OCI-LY3 (cell line): Measurements from ENCODE around the gene PRKACB.

Experiments
- H2AFZ ChIP-seq: fragments of 200-600, 300-600 bp; shearing (Covaris generic); 2 replicates; pipeline ENCODE4 v1.6.0; 2014; ENCODE audit warnings: antibody characterized with exemption, low read depth, low read length
- H3K27ac ChIP-seq: fragments of 200-600, 300-600 bp; sonication (generic); 2 replicates; pipeline ENCODE4 v1.5.1; 2014; ENCODE audit warnings: mild to moderate bottlenecking, low read length, moderate library complexity, mixed read lengths
- H3K27me3 ChIP-seq: fragments of 200-600, 300-600 bp; sonication (generic); 2 replicates; pipeline ENCODE4 v1.6.1; 2014; ENCODE audit warnings: low read depth, low read length, mixed read lengths
- H3K36me3 ChIP-seq: fragments of 200-600, 300-600 bp; sonication (generic); replicated peaks from 2 replicates; pipeline ENCODE3; 2014; ENCODE audit warnings: low read depth, low read length, mixed read lengths
- H3K4me1 ChIP-seq: fragments of 300-600, 200-600 bp; sonication (generic); 2 replicates; pipeline ENCODE4 v1.6.1; 2014; ENCODE audit warnings: low read length, mixed read lengths
- H3K4me2 ChIP-seq: fragments of 200-600, 300-600 bp; sonication (generic); 2 replicates; pipeline ENCODE4 v1.6.1; 2014; ENCODE audit warnings: low read length, mixed read lengths
- H3K4me3 ChIP-seq: fragments of 300-600, 200-600 bp; sonication (generic); 2 replicates; pipeline ENCODE4 v1.5.1; 2014; ENCODE audit warnings: antibody characterized with exemption, mild to moderate bottlenecking, low read length, moderate library complexity
- H3K79me2 ChIP-seq: fragments of 300-600, 200-600 bp; shearing (Covaris generic); 2 replicates; pipeline ENCODE4 v1.6.1; 2014; ENCODE audit warnings: mild to moderate bottlenecking, low read length, mixed read lengths
- H3K9ac ChIP-seq: fragments of 300-600, 200-600 bp; shearing (Covaris generic); 2 replicates; pipeline ENCODE4 v1.6.0; 2014; ENCODE audit warnings: mild to moderate bottlenecking, low read length, moderate library complexity
- H3K9me3 ChIP-seq: fragments of 200-600, 300-600 bp; shearing (Covaris generic); 2 replicates; pipeline ENCODE4 v1.6.1; 2014; ENCODE audit warnings: low read length, mixed read lengths; ENCODE audit not compliant: insufficient read depth
- H4K20me1 ChIP-seq: fragments of 200-600, 300-600 bp; sonication (generic); 2 replicates; pipeline ENCODE4 v1.6.1; 2016; ENCODE audit warnings: low read length, mixed read lengths; ENCODE audit not compliant: insufficient read depth
- CTCF ChIP-seq: fragments of 200-600, 300-600 bp; sonication (generic); IDR thresholded peaks from 2 replicates; pipeline ENCODE4 v1.5.1; 2014; ENCODE audit warnings: antibody characterized with exemption, low read length, low read depth
- EZH2phosphoT487 ChIP-seq: fragments of 200-600 bp; shearing (Covaris generic); IDR thresholded peaks from 2 replicates; pipeline ENCODE4 v1.6.1; 2018; ENCODE audit warnings: antibody characterized with exemption, mixed run types, low read depth

Gene PRKACB

DNA sequence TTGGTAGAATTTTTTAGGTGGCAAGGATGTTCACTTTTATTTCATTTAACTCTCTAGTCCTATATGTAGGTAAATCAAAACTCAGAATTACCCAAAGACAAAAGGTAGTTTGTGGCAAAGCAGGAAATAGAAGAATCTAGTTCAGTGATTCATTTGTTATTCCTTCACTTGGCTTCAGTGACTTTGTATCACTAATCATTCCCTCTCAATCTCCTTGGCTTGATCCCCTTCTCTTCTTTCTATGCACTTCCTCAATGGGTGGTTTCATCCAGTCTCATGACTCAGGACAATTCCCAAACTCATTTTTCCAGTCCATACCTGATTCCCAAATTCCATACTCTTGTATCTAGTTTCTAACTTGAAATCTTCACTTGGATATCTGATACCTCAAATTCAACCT lies 64.9 kb downstream of the PRKACB start:
- no peak overlapping the region for H3K4me3 ChIP-seq
- no peak overlapping the region for H3K27ac ChIP-seq
- TF ChIP-seq EZH2phosphoT487: no peak
- TF ChIP-seq CTCF: no peak
- no peak overlapping the region for H3K4me2 ChIP-seq
- H3K4me1 ChIP-seq: peaks cover 11% of the 10 kb centered on the region
- no peaks in the 10 kb centered on the region for H3K27me3 ChIP-seq
- no peaks in the 10 kb centered on the region for H3K79me2 ChIP-seq
- no peak overlapping the region for H3K9ac ChIP-seq
- H2AFZ ChIP-seq: no peak overlapping the region
- H3K9me3 ChIP-seq: no peaks in the 10 kb centered on the region
- no peaks in the 10 kb centered on the region for H4K20me1 ChIP-seq
- no peaks in the 10 kb centered on the region for H3K36me3 ChIP-seq

DNA sequence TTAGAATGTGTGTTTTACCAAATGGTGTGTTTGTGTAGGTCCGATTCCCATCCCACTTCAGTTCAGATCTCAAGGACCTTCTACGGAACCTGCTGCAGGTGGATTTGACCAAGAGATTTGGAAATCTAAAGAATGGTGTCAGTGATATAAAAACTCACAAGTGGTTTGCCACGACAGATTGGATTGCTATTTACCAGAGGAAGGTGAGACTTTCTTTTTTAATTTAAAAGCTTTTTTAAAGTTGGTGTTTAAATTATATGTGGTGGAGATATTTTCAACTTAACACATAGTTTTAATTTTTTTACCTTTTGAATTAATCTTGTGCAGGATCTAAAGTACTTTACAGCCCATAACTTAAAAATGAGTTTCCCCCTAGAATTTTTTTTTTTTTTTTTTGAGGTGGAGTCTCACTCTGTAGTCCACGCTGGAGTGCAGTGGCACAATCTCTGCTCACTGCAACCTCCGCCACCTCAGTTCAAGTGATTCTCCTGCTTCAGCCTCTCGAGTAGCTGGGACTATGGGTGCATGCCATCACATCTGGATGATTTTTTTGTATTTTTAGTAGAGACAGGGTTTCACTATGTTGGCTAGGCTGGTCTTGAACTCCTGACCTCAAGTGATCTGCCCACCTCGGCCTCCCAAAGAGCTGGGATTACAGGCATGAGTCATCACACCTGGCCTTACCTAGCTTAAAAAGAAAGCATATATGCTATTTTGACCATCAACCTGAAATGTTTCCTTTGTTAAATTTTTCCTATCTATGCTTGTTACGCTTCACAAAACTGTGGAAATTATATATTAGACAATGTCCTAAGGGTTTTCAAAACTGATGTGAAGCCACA lies 70.3 kb downstream of the PRKACB start:
- Histone ChIP-seq H3K79me2 (no peaks in the 10 kb centered on the region), H2AFZ (no peak overlapping the region), H3K9ac (no peak overlapping the region), H3K36me3 (no peaks in the 10 kb centered on the region), H3K4me1 (peaks cover 11% of the 10 kb centered on the region), H3K4me2 (no peak overlapping the region), H3K27me3 (no peaks in the 10 kb centered on the region), H4K20me1 (no peaks in the 10 kb centered on the region), H3K9me3 (no peaks in the 10 kb centered on the region), H3K27ac (no peak overlapping the region), H3K4me3 (no peak overlapping the region)
- TF ChIP-seq EZH2phosphoT487 (no peak), CTCF (no peak)

- H3K9me3 ChIP-seq: no peaks in the 10 kb centered on the region
- no peaks in the 10 kb centered on the region for H3K4me1 ChIP-seq
- no peaks in the 10 kb centered on the region for H3K27me3 ChIP-seq
- no peaks in the 10 kb centered on the region for H3K36me3 ChIP-seq
- no peaks in the 10 kb centered on the region for H3K79me2 ChIP-seq
- no peak overlapping the region for H3K27ac ChIP-seq
- no peak overlapping the region for H2AFZ ChIP-seq
- H3K4me2 ChIP-seq: no peak overlapping the region
- TF ChIP-seq EZH2phosphoT487 (no peak), CTCF (no peak)
- H4K20me1 ChIP-seq: no peaks in the 10 kb centered on the region
- no peak overlapping the region for H3K4me3 ChIP-seq
- H3K9ac ChIP-seq: no peak overlapping the region
These were observed 73.2 kb downstream of the PRKACB start for GRCh38 chr1:84217239-84217638.

DNA sequence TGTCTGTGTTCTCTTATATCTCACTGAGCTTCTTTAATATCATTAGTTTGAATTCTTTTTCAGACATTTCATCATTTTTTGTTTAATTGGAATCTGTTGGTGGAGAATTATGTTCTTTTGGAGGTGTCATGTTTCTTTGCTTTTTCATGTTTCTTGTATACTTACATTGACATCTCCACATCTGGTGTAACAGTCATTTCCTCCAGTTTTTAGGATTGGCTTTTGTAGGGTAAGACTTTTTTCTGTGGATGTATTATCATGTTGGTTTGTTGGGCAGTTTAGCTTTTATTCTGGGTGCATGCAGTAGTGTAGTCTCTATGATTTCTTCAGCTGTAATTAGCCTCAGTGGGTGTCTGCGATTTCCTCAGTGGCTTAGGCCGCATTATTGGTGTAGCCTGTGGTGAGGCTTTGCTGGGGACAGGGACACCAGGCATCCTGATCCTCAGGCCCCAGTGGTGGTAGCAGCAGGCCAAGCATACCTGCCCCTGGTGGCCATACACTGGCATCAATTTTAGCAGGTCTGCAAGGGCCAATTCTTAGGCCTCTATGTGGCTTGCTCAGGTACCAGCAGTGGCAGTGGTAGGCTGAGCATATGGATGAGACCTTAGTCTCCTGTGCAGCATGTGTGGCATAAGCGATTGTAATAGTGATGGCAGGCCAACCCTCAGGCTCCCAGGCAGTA lies 79.8 kb downstream of the PRKACB start:
- no peak for TF ChIP-seq EZH2phosphoT487
- TF ChIP-seq CTCF: no peak
- H3K4me3 ChIP-seq: no peak overlapping the region
- H3K27ac ChIP-seq: no peak overlapping the region
- H3K79me2 ChIP-seq: no peaks in the 10 kb centered on the region
- no peaks in the 10 kb centered on the region for H3K9me3 ChIP-seq
- H3K9ac ChIP-seq: no peak overlapping the region
- no peaks in the 10 kb centered on the region for H3K27me3 ChIP-seq
- H4K20me1 ChIP-seq: no peaks in the 10 kb centered on the region
- no peak overlapping the region for H2AFZ ChIP-seq
- no peaks in the 10 kb centered on the region for H3K4me1 ChIP-seq
- peaks cover 3% of the 10 kb centered on the region for H3K36me3 ChIP-seq
- no peak overlapping the region for H3K4me2 ChIP-seq
